Vagina (tissue), 2 donors: ENCODE data around the gene TMEM45A. TPM values are rescaled to one million over a fixed set of nuclear protein-coding genes. Genes with fewer than 3 reads are reported as not detected.

Experiments
- DNase-seq, 2 donors: peaks; one replicate each; pipeline ENCODE4 v3.0.0-alpha.2; 2017; ENCODE audit errors: extremely low spot score in 2 of 2
- H3K27ac ChIP-seq: fragments of 200-600 bp; sonication (generic); one replicate; pipeline ENCODE4 v1.5.1; 2019
- H3K27me3 ChIP-seq: fragments of 200-600 bp; sonication (generic); one replicate; pipeline ENCODE4 v1.5.1; 2019
- H3K36me3 ChIP-seq, 2 donors: fragments of 200-600 bp; sonication (generic); one replicate each; pipeline ENCODE4 v1.5.1; 2017 to 2019
- H3K4me1 ChIP-seq: fragments of 200-600 bp; sonication (generic); one replicate; pipeline ENCODE4 v1.5.1; 2019
- H3K4me3 ChIP-seq, 2 donors: fragments of 200-600 bp; sonication (generic); 1 replicate in 1 of 2; 2 replicates in 1 of 2; pipeline ENCODE4 v1.5.1; 2016 to 2019
- H3K9me3 ChIP-seq: fragments of 200-600 bp; sonication (generic); one replicate; pipeline ENCODE4 v1.5.1; 2019
- POLR2A ChIP-seq, 2 donors: fragments of 450-650 bp; IDR thresholded peaks; one replicate each; pipeline ENCODE4 v1.6.1; 2017; ENCODE audit warnings: antibody characterized with exemption in 2 of 2, mild to moderate bottlenecking in 2 of 2, moderate library complexity in 2 of 2
- POLR2AphosphoS5 ChIP-seq, 2 donors: sonication (generic); formaldehyde crosslinking; IDR thresholded peaks; one replicate each; pipeline ENCODE4 v1.9.0; 2017; ENCODE audit warnings: antibody characterized with exemption in 2 of 2, mild to moderate bottlenecking in 2 of 2, low read depth in 1 of 2; ENCODE audit not compliant: insufficient read depth in 1 of 2
- intact Hi-C: fragments of 100-400 bp; cut with DNase I; formaldehyde crosslinking; loops from one replicate; pipeline ENCODE4 v1.15.1; 2023
- total RNA-seq: library from RNA; depleted of rRNA; stranded (reverse); fragments of >200 nt; gene quantifications from one replicate; pipeline ENCODE4 v1.2.3, GENCODE V29; 2016
- TF ChIP-seq, protein P1 (sequence below), 3 experiments: fragments of 450-650 bp in 2 of 3; fragments of 200-600 bp in 1 of 3; sonication (generic) in 1 of 3; IDR thresholded peaks; one replicate each; pipeline ENCODE4 v1.5.1; 2017 to 2019; ENCODE audit warnings: antibody characterized with exemption in 3 of 3, mild to moderate bottlenecking in 2 of 3, moderate library complexity in 2 of 3

Gene TMEM45A
- total RNA-seq, 1 donor from 2014 or later = 46.4 TPM

DNA sequence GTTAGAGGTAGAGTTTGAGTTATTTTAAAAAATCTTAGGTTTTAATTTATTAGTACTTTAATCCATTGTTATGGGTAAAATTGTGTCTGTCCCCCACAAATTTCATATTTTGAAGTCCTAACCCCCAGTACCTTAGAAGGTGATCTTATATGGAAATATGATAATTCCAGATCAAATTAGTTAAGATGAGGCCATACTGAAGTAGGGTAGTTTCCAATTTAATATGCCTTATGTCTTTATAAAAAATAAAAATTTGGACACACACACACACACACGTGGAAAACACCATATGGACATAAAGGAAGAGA is 98.4 kb downstream of the TMEM45A start:
- intact Hi-C loops = loop anchor here (5.0 to 10.0 kb wide), 2 partner anchors 276 to 607 kb away; no protein-coding TSS in a partner anchor
- Histone ChIP-seq H3K27me3 (no peaks in the 10 kb centered on the region), H3K27ac (no peak overlapping the region)

DNA sequence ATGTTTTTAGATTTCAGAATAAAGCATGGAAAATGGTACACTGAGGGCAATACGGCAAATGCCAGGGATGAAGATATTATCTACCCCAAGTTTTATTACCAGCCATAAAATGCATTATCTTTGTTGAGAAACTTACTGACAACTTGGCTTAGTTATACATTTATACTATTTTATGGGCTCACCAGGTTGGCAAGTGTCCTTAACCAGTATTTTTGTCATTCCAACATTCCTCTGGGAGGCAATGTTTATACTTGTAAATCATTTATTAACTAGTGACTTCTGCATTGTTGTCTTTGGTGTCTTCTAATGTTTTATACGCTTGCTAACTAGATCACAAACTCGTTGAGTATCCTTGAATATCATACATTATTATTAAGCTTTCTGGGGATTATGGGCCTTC is 99.0 kb downstream of the TMEM45A start:
- no peaks in the 10 kb centered on the region for H3K4me1 ChIP-seq
- H3K4me3 ChIP-seq = no peak overlapping the region
- no peaks in the 10 kb centered on the region for H3K36me3 ChIP-seq
- DNase-seq = no peak
- H3K9me3 ChIP-seq = no peaks in the 10 kb centered on the region
- no peaks in the 10 kb centered on the region for H3K27me3 ChIP-seq
- no peak overlapping the region for H3K27ac ChIP-seq
- intact Hi-C loops = loop anchor here (5.0 to 10.0 kb wide), 2 partner anchors 277 to 606 kb away; no protein-coding TSS in a partner anchor
- TF ChIP-seq, protein P1, sequence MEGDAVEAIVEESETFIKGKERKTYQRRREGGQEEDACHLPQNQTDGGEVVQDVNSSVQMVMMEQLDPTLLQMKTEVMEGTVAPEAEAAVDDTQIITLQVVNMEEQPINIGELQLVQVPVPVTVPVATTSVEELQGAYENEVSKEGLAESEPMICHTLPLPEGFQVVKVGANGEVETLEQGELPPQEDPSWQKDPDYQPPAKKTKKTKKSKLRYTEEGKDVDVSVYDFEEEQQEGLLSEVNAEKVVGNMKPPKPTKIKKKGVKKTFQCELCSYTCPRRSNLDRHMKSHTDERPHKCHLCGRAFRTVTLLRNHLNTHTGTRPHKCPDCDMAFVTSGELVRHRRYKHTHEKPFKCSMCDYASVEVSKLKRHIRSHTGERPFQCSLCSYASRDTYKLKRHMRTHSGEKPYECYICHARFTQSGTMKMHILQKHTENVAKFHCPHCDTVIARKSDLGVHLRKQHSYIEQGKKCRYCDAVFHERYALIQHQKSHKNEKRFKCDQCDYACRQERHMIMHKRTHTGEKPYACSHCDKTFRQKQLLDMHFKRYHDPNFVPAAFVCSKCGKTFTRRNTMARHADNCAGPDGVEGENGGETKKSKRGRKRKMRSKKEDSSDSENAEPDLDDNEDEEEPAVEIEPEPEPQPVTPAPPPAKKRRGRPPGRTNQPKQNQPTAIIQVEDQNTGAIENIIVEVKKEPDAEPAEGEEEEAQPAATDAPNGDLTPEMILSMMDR (IDR thresholded peaks at IDR 0.05) = no peak
- TF ChIP-seq POLR2A (IDR thresholded peaks at IDR 0.05) (no peak), POLR2AphosphoS5 (IDR thresholded peaks at IDR 0.05; ENCODE audit: insufficient read depth in 1 of 2, low read depth in 1 of 2) (no peak)

More for the DNA sequence above, 98.4 kb downstream of the TMEM45A start:
- no peaks in the 10 kb centered on the region for H3K36me3 ChIP-seq
- no peaks in the 10 kb centered on the region for H3K9me3 ChIP-seq
- DNase-seq = no peak
- no peak for TF ChIP-seq POLR2AphosphoS5 (IDR thresholded peaks at IDR 0.05; ENCODE audit: insufficient read depth in 1 of 2, low read depth in 1 of 2)
- TF ChIP-seq POLR2A (IDR thresholded peaks at IDR 0.05) = no peak
- TF ChIP-seq, protein P1 (IDR thresholded peaks at IDR 0.05) = no peak
- no peak overlapping the region for H3K4me3 ChIP-seq
- no peaks in the 10 kb centered on the region for H3K4me1 ChIP-seq

DNA sequence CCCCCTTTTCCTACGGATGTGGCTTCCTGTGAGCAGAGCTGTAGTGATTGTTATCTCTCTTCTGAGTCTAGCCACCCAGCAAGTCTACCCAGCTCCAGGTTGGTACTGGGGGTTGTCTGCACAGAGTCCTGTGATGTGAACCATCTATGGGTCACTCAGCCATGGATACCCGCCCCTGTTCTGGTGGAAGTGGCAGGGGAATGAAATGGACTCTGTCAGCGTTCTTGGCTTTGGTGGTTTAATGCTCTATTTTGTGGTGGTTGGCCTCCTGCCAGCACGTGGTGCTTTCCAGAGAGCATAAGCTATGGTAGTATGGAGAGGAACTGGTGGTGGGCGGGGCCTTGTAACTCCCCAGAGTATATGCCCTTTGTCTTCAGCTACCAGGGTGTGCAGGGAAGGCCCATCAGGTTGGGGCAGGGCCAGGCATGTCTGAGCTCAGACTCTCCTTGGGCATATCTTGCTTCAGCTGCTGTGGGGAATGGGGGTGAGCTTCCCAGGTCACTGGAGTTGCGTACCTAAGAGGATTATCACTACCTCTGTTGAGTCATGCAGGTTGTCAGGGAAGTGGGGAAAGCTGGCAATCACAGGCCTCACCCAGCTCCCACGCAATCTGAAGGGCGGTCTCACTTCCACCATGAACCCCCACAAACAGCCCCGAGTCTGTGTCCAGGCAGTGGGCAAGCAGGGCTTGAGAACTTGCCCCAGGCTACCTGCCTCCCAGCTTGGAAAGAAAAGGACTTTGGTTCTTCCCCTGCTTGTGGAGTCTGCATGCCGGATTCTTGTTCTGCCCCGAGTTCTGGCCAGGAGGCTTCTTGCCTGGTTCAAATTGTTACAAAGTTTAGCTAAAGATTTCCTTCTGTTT is 108.0 kb downstream of the TMEM45A start:
- intact Hi-C loops = no loop called here
- no peak for DNase-seq
- Histone ChIP-seq H3K27ac (no peak overlapping the region), H3K36me3 (no peaks in the 10 kb centered on the region), H3K9me3 (no peaks in the 10 kb centered on the region), H3K27me3 (no peaks in the 10 kb centered on the region), H3K4me1 (peaks cover 8% of the 10 kb centered on the region), H3K4me3 (no peak overlapping the region)
- TF ChIP-seq, protein P1 (IDR thresholded peaks at IDR 0.05) = no peak
- no peak for TF ChIP-seq POLR2A (IDR thresholded peaks at IDR 0.05)

DNA sequence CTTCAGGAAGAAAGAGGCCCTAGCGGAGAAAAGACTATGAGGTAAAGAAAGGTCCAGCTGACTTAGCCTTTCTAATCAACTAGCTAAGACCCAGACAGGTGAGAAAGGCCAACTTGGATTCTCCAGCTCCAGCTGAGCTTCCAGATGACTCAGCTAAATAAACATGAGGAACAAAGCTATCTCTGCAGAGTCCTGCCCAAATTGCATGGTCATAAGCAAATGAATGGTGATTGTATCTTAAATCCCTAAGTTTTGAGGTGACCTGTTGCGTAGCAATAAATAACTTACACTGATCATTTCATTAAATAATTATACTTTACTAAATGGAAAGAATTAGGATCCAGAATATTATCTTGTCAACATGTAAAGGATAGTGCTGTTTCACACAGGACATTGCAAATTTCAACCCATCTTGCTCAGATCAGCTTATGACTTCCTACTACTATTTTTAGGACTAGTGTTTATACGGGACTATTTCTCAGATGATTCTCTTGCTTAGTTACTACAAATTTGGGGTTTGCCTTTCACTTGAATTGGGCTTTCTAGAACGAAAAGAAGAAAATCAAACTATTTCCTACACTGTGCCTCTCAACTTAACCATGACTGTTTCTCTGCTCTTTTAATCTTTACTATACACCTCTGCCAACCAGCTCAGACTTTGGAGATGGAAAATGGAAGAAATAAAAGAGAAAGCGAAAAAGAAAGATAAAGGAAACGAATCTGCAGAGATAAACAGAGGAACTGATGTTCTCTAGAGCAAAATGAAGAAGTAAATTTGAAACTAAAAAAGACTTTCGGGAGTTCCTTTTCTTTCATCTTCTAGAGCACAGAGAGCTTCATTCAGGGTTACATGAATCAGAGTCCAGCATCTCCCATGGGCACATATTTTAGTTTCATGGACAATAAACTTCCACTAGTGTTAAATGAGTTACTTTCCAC is 110.4 kb downstream of the TMEM45A start:
- intact Hi-C loops = no loop called here
- H3K4me3 ChIP-seq = no peak overlapping the region
- H3K27ac ChIP-seq = no peak overlapping the region

More for the DNA sequence above, 110.4 kb downstream of the TMEM45A start:
- no peak for TF ChIP-seq POLR2A (IDR thresholded peaks at IDR 0.05)
- TF ChIP-seq, protein P1 (IDR thresholded peaks at IDR 0.05) = no peak
- TF ChIP-seq POLR2AphosphoS5 (IDR thresholded peaks at IDR 0.05; ENCODE audit: insufficient read depth in 1 of 2, low read depth in 1 of 2) = no peak
- H3K27me3 ChIP-seq = no peaks in the 10 kb centered on the region
- no peaks in the 10 kb centered on the region for H3K36me3 ChIP-seq
- no peaks in the 10 kb centered on the region for H3K9me3 ChIP-seq
- no peak for DNase-seq
- peaks cover 8% of the 10 kb centered on the region for H3K4me1 ChIP-seq
